HG02623 (cell line): Measurements from ENCODE around the gene PEX5L.

Experiments used
- ATAC-seq: cut with Tn5 transposase; IDR thresholded peaks from one replicate; pipeline ENCODE4 v1.9.1; 2021; ENCODE audit warnings: moderate library complexity; ENCODE audit not compliant: unreplicated experiment

Gene PEX5L

DNA sequence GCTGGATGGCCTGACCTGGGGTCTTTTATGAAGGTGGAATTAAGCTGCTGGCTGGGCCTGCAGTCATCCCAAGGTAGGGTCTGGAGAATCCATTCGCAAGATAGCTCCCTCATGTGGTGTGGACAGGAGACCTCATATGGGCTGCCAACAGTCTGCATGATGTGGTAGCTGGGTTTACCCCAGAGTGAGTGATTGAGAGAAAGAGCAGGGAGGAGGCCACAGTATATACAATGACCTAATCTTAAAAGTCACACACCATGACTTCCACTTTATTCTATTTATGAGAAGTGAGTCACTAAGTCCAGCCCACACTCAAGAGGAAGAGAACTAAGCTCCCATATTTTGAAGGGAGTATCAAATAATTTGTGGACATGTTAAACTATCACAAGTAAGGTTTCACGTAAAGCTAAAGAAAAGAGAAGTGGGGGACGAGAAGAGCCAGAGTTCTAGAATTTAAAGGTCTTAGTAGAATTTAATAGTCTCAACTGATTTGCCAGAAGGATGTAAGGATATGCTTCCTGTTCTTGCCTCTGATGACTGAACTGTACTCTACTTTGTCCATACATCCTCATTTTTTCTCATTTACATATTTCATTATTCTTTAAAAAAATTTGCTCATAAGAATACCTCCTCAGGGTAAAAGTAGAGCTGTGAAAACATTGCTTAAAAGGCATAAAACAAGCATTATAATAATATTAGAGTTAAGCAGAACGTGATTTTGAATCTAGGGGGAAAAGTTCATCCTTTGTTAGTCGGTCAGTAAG is 184.4 kb downstream of the PEX5L start:
- peak; percentile 76 for ATAC-seq

GRCh38 chr3:179848711-179849110 is 188.0 kb downstream of the PEX5L start:
- ATAC-seq = no peak

GRCh38 chr3:179842061-179842460 is 194.7 kb downstream of the PEX5L start:
- ATAC-seq = no peak

- no peak for ATAC-seq
Measured at GRCh38 chr3:179840985-179841384, 195.8 kb downstream of the PEX5L start.

GRCh38 chr3:179837374-179837773 is 199.4 kb downstream of the PEX5L start:
- no peak for ATAC-seq

GRCh38 chr3:179833294-179833693 is 203.4 kb downstream of the PEX5L start:
- ATAC-seq = no peak

DNA sequence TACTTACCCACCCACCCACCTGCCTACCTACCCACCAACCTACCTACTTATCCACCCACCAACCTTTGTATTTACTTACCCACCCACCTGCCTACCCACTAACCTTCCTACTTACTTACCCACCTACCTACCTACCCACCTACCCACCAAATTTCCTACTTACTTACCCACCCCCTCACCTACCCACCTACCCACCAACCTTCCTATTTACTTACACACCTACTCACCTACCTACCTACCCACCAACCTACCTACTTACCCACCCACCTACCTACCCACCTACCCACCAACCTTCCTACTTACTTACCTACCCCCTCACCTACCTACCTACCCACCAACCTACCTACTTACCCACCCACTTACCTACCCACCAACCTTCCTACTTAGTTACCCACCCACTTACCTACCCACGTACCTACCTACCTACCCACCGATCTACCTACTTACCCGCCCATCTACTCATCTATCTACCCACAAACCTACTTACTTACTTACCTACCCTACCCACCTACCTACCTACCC is 204.3 kb downstream of the PEX5L start:
- ATAC-seq = no peak

DNA sequence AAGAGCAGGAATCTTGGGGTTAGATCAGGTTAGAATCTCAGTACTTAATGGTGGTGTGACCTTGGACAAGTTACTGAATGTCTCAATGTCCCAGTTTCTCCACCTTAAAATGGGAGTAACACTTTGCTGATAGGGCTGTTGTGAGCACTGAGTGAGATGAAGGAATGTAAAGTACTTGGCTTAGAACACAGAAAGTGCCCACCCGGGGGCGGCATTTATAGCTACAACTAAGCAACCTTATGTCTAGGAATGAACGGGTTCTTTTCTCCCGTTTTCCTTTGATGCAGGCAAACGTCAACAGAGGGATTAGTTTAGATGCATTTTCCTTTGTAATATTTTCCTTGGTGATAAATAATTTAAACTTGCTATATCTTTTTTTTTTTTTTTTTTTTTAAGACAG is 207.3 kb downstream of the PEX5L start:
- no peak for ATAC-seq

DNA sequence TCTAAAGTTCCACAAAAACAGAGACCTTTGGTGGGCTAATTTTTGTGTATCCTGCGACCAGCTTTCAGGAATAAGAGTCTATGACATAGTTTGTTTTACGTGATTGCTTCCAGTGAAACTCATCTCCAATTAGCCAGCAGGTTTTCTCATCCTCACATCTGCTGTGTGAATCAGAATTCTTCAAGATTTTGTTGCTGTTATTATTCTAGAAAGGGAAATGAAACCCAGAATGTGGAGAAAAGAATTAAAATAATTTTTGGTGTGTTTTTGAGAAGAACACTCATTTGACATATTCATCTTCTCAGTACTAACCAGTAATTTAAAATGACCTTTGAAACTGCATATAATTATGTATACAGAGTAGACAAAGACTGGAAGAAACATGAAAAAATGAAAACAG is 208.0 kb downstream of the PEX5L start:
- no peak for ATAC-seq

DNA sequence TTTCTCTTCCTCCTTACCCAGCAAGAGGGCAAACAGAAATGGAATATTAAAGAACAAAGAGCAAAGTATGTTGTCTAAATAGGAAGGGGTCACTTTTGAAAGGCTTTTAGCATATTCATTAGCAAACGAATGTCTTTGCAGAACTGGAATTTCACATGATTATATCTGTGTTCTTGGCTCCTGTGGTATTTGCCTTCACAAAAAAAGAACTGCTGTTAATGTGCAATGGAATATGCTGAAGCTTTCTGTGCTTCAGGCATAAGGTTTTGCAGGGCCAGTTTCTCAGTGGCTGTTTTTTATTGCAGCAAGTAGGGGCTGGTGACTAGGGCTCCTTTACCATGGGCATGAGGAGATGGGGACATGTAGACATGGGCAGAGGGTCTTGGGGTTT is 210.5 kb downstream of the PEX5L start:
- ATAC-seq = no peak

GRCh38 chr3:179825527-179826246 is 211.1 kb downstream of the PEX5L start:
- no peak for ATAC-seq

GRCh38 chr3:179822296-179822695 is 214.4 kb downstream of the PEX5L start:
- no peak for ATAC-seq

DNA sequence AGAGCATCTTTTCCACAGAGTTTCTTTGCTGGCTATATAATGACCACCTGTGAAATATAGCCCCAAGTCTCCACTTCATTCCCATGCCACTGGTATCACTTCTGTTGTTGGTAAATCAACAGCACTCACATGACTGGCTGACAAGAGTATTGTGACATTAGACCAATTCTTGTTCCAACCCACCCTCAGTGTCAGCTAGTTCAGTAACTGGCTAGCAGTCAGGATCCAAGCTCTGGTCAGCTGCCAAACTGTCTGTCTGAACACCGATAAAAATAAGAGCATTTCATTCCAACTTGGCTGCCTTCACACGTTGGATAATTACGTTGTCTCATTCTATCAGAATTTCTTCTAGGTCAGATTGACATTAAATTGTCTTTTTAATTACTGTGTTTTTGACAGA is 217.4 kb downstream of the PEX5L start:
- no peak for ATAC-seq

DNA sequence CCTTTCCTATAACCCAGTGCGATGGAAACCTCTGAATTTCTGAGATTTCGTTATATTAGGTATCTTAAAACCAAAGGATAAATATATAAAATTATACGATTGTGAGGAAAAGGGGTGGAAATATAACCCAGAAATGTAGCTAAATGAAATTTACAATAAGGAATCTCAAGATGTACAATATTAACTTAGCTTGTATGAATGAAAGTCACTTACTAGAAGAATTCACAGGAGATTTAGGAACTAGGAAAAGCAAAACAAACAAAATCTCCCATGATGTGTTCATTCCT is 224.7 kb downstream of the PEX5L start:
- ATAC-seq = no peak

DNA sequence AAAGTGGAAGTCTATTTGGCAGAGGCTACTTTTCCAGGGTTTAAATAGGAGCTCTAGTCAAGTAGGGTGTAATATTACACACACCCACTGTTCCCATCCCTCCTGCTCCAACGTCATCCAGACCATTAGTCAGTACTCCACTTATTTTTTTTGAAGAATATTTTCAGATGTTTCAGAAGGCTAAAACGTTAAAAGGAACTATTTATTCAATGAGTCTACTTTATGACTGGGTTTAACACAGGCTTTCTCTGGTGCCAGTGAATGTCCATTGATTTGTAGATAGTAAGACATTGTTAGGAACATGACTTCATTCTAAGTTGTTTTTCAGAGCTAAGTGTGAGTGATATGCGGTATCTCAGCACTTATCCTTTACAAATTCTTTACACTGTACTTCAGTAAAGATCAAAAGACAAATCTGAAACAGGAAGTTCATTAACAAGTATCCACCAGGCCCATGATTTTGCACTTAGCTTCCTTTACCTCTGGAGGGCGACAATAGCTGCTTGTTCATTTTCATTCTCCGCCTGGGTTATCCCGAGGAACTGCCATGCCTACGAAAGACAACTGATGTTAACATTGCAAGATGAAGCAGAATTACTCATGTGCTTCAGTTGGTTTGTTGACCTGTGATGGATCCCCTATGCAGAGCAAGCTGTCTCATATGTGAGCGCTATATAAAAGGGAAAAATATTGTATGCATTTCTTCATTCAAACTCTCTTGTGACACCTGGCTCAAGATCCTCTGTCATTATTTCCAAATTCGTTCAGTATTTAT is 225.2 kb downstream of the PEX5L start:
- ATAC-seq = peak; percentile 89

- no peak for ATAC-seq
Measured at GRCh38 chr3:179809639-179810038, 227.1 kb downstream of the PEX5L start.

- ATAC-seq = no peak
Measured at GRCh38 chr3:179807588-179807987, 229.1 kb downstream of the PEX5L start.

DNA sequence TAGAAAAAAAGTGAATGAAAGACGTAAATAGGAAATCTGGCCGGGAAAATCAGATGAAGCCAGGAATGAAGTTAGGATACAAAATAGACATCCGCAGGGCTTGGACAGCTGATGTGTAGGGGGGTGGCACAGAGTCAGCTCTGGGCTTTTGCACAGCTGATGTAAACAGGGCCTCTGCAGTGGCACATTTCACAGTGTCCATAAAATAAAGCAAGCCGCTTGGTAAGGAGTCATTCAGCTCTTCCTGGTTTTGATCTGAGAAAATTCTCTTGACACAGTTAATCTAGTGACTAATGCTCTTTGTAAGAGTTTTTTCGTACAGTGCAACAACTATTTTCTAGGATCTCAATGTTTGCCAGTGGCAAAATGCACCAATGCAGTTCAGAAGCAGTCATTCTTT is 230.6 kb downstream of the PEX5L start:
- ATAC-seq = no peak

GRCh38 chr3:179801856-179802255 is 234.9 kb downstream of the PEX5L start:
- no peak for ATAC-seq

GRCh38 chr3:179801263-179801662 is 235.5 kb downstream of the PEX5L start:
- ATAC-seq = no peak

DNA sequence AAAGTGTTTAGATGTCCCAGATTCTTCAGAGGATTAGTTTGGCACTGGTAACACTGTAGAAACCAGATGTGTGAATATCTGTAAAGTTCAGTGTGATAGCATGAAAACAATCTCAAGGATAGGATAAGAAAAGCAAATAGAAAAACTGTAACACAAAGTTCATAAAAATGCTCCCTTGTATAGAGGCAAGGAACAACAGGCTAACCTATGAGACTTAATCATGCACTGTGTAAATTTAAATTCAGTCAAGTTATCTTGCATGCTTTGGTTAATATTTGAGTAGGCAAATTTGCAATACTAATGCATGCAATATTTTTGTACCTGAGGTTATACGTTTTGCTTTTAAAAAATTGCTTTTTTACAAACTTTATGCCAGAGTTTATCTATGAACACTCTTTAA is 239.5 kb downstream of the PEX5L start:
- no peak for ATAC-seq

GRCh38 chr3:179796421-179796820 is 240.3 kb downstream of the PEX5L start:
- ATAC-seq = no peak
